Uterus (tissue), 4 donors: Measurements from ENCODE around the gene CHST10. TPM values are rescaled to one million over a fixed set of nuclear protein-coding genes. Genes with fewer than 3 reads are reported as not detected.
"Not testable (repeated sequence)": the region's sequence is repeated elsewhere in the genome, so short reads cannot be mapped to it uniquely, and the experiment has no call there.

Experiments used
- DNase-seq, 2 donors: peaks; one replicate each; pipeline ENCODE4 v3.0.0-alpha.2; 2019 to 2020
- H3K27ac ChIP-seq, 2 donors: fragments of 200-600 bp; sonication (generic); 1 replicate in 1 of 2; 2 replicates in 1 of 2; pipeline ENCODE4 v1.5.1; 2016 to 2018
- H3K27me3 ChIP-seq, 2 donors: fragments of 200-600 bp; sonication (generic); one replicate each; pipeline ENCODE4 v1.5.1; 2018 to 2019; ENCODE audit warnings: control low read depth in 1 of 2
- H3K36me3 ChIP-seq, 2 donors: fragments of 200-600 bp; sonication (generic); one replicate each; pipeline ENCODE4 v1.5.1; 2019; ENCODE audit warnings: control low read depth in 1 of 2
- H3K4me1 ChIP-seq, 2 donors: fragments of 200-600 bp; sonication (generic); one replicate each; pipeline ENCODE4 v1.5.1; 2018 to 2019; ENCODE audit warnings: control low read depth in 1 of 2
- H3K4me3 ChIP-seq, 2 donors: fragments of 200-600 bp; sonication (generic); 1 replicate in 1 of 2; 2 replicates in 1 of 2; pipeline ENCODE4 v1.5.1; 2018 to 2019; ENCODE audit warnings: mild to moderate bottlenecking in 1 of 2
- H3K9me3 ChIP-seq, 2 donors: fragments of 200-600 bp; sonication (generic); one replicate each; pipeline ENCODE4 v1.5.1; 2019; ENCODE audit warnings: control low read depth in 1 of 2
- CTCF ChIP-seq, 4 experiments: fragments of 200-600 bp in 2 of 4; fragments of 450-650 bp in 2 of 4; sonication (generic) in 2 of 4; IDR thresholded peaks; one replicate each; pipeline ENCODE4 v1.5.1; 2016 to 2019; ENCODE audit warnings: antibody characterized with exemption in 4 of 4, mild to moderate bottlenecking in 2 of 4, moderate library complexity in 1 of 4
- POLR2A ChIP-seq, 2 donors: fragments of 450-650 bp; IDR thresholded peaks; one replicate each; pipeline ENCODE4 v1.6.1; 2016; ENCODE audit warnings: antibody characterized with exemption in 2 of 2, mild to moderate bottlenecking in 1 of 2, moderate library complexity in 1 of 2
- intact Hi-C: fragments of 100-400 bp; cut with DNase I; formaldehyde crosslinking; loops from one replicate; pipeline ENCODE4 v1.15.1; 2023; ENCODE audit warnings: low total_unique reads
- total RNA-seq, 4 donors: library from RNA; depleted of rRNA in 3 of 4; stranded (reverse); fragments of >200 nt in 3 of 4; gene quantifications; one replicate each; pipeline versions ENCODE4 v1.1.0 to v1.2.4, GENCODE V29; 2014 to 2023
- donor health status: DM: yes; HTN: yes; CAD: no.

Gene CHST10
- total RNA-seq, 4 donors from 2014 or later = 0.88 to 38.4 (median 18.9) TPM

- no peaks in the 10 kb centered on the region for H3K27me3 ChIP-seq
- H3K4me1 ChIP-seq = peaks cover 0 to 4% of the 10 kb centered on the region in 2 donors
- no peak for DNase-seq
- TF ChIP-seq POLR2A (IDR thresholded peaks at IDR 0.05) (no peak), CTCF (IDR thresholded peaks at IDR 0.05) (no peak)
- no peaks in the 10 kb centered on the region for H3K36me3 ChIP-seq
- intact Hi-C loops = no loop called here
- H3K4me3 ChIP-seq = no peak overlapping the region
- peaks cover 0 to 3% of the 10 kb centered on the region in 2 donors for H3K9me3 ChIP-seq
- H3K27ac ChIP-seq = no peak overlapping the region
Measured at GRCh38 chr2:100359576-100359975, 57.9 kb downstream of the CHST10 start.

GRCh38 chr2:100358554-100358953 is 58.9 kb downstream of the CHST10 start:
- peaks cover 0 to 3% of the 10 kb centered on the region in 2 donors for H3K9me3 ChIP-seq
- no peak overlapping the region for H3K4me3 ChIP-seq
- H3K27me3 ChIP-seq = no peaks in the 10 kb centered on the region
- H3K27ac ChIP-seq = no peak overlapping the region
- intact Hi-C loops = no loop called here
- TF ChIP-seq CTCF (IDR thresholded peaks at IDR 0.05) (no peak), POLR2A (IDR thresholded peaks at IDR 0.05) (no peak)
- no peak for DNase-seq
- no peaks in the 10 kb centered on the region for H3K4me1 ChIP-seq
- no peaks in the 10 kb centered on the region for H3K36me3 ChIP-seq

- Histone ChIP-seq H3K4me3 (no peak overlapping the region), H3K27ac (no peak overlapping the region), H3K27me3 (no peaks in the 10 kb centered on the region), H3K4me1 (peaks cover 0 to 3% of the 10 kb centered on the region in 2 donors), H3K9me3 (no peaks in the 10 kb centered on the region), H3K36me3 (no peaks in the 10 kb centered on the region)
- DNase-seq = no peak
- TF ChIP-seq CTCF (IDR thresholded peaks at IDR 0.05) = no peak
- TF ChIP-seq POLR2A (IDR thresholded peaks at IDR 0.05) = no peak
- intact Hi-C loops = no loop called here
Measured at GRCh38 chr2:100352521-100352920, 64.9 kb downstream of the CHST10 start.

GRCh38 chr2:100350661-100351185 is 66.7 kb downstream of the CHST10 start:
- Histone ChIP-seq H3K4me3 (no peak overlapping the region), H3K27me3 (no peaks in the 10 kb centered on the region), H3K36me3 (no peaks in the 10 kb centered on the region), H3K4me1 (peaks cover 0 to 3% of the 10 kb centered on the region in 2 donors), H3K9me3 (no peaks in the 10 kb centered on the region), H3K27ac (no peak overlapping the region)
- TF ChIP-seq CTCF (IDR thresholded peaks at IDR 0.05) (no peak), POLR2A (IDR thresholded peaks at IDR 0.05) (no peak)
- DNase-seq = no peak
- intact Hi-C loops = no loop called here

- DNase-seq, H3K27me3 ChIP-seq, H3K27ac ChIP-seq, H3K4me1 ChIP-seq, H3K4me3 ChIP-seq, intact Hi-C loops, H3K9me3 ChIP-seq, H3K36me3 ChIP-seq: not testable (repeated sequence)
Measured at GRCh38 chr2:100345144-100345543, 72.3 kb downstream of the CHST10 start.

- Histone ChIP-seq H3K4me3 (no peak overlapping the region), H3K27ac (no peak overlapping the region), H3K9me3 (no peaks in the 10 kb centered on the region), H3K36me3 (no peaks in the 10 kb centered on the region), H3K4me1 (no peaks in the 10 kb centered on the region), H3K27me3 (no peaks in the 10 kb centered on the region)
- TF ChIP-seq CTCF (IDR thresholded peaks at IDR 0.05) (no peak), POLR2A (IDR thresholded peaks at IDR 0.05) (no peak)
- intact Hi-C loops = no loop called here
- DNase-seq = no peak
Measured at GRCh38 chr2:100344433-100344832, 73.0 kb downstream of the CHST10 start.

GRCh38 chr2:100342466-100342865 is 75.0 kb downstream of the CHST10 start:
- H3K4me1 ChIP-seq, H3K27ac ChIP-seq, H3K9me3 ChIP-seq, H3K4me3 ChIP-seq, DNase-seq, intact Hi-C loops, H3K27me3 ChIP-seq, H3K36me3 ChIP-seq: not testable (repeated sequence)
